Fibroblast of peridontal ligament (primary cell): ENCODE measurements around the gene CRB2.

Source experiments
- DNase-seq: peaks from one replicate; pipeline ENCODE4 v3.0.0-alpha.2; 2010; ENCODE audit errors: extremely low read depth

Gene CRB2

DNA sequence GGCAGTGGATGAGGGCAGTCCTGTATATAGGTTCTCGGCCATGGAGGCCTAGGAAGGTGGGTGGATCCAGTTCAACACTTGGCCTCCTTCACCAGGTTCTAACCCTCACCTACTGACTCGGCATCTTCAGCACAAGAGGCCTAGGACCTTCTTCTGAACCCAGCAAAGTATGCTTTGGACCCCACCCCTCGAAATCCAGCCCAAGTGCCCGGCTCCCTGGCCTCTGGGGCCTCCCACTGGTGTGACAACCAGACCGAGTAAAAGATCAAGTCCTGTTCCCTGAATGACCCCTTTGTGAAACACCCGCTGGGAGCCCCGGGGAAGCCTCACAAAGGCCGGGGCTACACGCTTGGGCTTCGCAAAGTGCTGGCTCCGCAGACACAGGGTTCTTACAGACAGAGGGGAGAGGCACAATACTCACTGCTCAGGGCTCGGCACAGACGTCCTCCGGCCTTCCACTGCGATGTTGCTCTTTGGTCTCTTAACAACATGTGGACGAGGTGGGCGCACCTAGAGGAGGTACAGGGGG, 47.0 kb downstream of the CRB2 start:
- no peak for DNase-seq

DNA sequence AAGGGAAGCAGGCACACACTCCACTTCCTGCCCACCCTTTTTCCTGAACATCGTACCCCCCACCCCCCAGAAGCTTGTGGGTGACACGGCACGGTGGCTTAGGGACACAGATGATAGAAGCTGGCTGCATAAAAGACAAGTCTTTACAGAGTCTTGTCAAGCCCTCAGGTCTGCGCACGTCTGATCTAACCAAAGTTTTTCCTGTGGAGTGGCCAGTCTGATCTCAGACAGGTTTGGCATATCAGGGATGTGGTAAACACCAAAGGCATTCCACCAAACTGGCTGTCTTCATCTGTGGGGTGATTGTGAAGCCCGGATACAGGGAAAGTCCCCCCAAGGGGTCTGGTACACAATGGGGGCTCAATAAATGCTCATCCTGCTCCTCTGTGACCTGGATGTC, 50.0 kb downstream of the CRB2 start:
- no peak for DNase-seq

DNA sequence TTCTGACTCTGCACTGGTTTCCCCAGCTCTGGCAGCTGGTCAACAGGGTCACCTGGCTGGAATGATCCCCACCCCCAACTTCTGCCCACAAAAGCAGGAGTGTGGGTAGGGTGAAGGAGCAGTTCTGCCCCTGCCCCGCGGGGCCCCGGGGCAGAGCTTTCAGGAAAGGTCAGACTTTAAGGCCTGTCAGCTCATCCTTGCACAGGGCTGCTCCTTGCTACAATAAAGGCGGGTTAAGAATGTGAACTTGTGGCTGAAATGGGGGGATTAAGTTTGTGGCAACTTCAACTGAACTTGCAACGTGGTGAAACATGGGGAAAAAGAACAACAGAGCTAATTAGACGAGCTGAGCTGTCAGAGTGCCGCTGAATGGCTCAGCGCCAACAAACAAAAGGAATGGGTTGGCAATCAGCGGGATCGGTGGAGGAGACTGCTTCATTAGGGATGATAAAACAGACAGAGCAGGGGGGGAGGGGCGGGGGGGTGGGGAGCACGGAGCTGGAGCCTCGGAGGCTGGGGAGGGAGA, 50.8 kb downstream of the CRB2 start:
- no peak for DNase-seq

DNA sequence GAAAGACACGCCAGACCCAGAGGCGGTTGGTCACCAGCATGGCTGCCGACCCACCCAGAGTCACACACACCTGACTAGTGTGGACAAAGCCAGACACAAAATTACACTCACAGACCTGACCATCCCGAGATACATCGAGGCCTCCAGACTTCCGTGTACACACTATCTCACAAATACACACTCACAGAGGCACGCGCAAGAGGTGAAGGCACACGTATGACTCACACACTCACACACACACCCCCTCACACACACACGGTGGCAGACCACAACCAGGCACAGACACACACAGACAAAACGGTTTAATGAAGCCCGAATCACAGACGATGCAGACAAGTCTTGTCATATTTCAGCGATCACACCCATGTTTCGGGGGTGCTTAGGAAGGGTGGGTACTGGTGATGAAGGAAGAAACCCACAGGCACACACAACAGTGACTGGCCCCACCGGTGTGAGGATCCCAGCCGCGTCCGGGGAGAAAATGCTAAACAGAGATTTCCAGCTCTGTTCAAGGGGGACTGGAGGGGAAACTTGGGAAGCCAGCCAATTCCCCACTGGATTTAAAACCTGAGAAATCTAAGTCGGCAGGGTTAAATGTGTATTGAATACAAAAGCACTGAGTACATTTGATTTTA, 51.3 kb downstream of the CRB2 start:
- DNase-seq, result no peak

DNA sequence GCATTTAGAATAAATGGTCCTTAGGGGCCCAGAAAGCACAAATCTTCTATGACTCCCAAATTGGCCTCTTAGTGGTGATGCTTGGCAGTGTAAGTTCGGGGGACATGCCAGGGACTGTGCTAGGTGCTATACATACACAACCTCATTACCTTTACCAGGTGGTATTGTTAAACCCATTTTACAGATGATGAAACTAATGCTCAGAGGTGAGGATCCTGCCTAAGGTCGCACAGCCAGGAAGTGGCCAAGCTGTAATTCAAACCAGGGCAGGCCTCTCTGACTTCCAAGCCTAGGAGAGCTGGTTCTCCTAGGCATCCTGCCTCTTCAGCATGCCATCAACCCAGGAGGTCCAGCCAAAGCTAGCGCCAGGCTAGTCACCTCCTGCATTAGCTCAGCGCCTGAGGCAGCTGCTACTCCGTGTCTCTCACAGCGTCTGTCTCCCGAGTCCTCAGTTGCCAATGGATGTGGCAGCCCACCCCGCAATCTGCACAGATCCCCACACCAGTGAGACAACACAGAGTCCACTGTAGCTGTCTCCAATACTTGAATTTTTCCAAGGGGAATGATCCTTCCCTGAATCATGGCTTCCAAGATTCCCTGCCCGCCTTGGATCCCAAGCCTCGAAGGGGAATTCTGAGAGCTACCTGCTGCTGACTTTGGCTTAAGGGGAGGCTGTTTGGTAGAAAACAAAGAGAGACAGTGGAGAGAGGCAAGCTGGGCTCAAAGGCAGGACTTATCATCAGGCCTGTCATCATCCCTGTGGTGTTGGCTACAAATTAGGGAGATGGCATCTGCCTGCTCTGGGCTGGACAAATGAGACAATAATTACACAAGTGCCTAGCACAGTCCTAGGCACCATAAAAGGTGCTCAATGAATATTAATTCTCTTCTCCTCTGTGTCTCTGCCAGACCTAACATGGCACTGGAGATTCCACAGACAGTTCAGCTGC, 52.6 kb downstream of the CRB2 start:
- no peak for DNase-seq

DNA sequence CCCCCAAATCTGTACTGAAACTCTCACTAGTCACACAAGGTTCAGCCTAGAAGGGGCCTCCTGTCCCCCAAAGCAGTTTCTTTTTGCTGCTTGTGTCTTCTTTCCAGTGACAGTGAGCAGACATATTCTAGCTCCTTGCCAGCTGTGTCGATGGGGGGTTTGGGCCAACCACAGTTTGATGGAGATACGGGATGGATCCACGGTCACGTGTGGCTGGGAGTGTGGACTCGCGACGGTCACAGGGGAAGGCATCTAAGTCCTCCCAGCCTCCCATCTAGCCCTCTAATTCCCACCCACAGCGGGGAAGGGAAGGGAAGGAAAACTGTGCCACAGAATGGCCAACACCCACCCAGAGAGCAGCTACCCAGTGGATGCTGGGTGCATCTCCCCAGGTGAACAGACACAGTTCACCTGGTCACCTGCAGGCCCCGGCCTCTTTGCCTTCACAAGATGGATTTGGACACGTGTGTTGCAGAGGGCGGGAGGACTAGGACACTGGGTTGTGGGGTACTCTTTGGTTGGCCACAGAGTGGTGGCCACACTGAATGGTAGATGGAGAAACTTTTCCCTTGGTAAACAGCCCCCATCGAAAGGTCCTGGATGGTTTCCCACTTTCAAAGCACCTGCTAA, 54.4 kb downstream of the CRB2 start:
- DNase-seq, result no peak

DNA sequence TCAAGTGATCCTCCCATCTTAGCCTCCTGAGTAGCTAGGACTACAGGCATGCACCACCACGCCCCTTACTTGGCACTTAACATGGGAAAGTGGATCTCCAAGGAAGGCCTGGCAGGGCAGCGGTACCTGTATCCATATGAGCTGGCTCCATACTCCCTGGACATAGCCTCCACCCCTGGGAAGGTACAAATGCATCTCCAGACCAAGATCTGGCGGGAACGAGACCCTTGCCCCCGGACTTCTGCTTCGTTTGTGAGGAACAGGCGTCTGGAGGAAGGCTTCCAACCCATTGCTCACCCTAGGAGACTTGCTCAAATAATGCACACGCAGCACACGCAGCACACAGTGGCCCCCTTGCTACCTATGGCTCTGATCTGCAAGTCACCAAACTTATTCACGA, 55.2 kb downstream of the CRB2 start:
- no peak for DNase-seq

DNA sequence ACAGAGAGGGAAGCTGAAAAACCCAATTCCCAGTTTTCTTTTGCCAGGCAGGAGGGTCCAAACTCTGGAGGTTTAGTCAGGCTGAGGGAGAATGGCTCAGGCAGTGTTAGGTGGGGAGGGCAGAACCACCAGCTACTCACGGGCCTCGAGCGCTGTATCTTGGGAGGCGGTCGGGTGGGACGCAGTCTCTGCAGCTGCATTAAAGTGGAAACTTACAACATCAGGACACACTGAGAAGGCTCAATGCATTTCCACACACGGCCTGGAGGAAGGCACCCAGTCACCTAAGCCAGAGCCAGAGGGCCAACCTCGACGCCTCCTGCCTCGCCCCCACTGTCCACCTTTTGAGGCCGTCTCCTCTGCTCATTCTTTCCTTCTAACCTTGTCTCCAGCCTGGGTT, 55.6 kb downstream of the CRB2 start:
- DNase-seq, result no peak

DNA sequence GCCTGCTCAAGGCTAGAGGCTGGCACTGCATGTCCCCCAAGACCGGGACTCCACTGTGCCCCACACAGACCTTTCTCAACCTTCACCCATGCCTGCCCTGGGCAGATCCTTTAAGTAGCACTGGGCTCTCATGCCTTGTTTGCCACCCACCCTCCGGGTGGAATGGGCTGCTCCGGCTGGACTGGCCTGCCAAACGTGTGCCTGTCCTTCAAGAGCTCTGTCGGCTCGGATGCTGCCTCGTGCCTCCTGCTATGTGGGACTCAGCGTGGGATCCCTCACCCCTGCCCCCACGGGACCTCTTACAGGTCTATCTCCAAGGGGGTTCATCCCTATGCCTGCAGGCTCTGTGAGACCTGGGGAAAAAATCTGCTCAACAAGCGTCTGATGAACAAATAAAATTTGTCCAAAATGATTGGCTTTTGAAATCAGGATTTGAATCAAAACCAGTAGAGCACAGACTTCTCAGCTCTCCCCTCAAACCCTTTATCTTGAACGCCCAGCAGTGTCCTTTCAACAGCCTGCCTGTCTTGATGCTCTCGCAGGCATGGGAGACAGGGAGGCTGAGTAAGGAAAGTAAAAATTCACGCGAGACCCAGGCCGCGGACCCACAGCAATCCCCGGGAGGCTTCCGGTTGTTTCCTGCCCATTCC, 56.3 kb downstream of the CRB2 start:
- no peak for DNase-seq

DNA sequence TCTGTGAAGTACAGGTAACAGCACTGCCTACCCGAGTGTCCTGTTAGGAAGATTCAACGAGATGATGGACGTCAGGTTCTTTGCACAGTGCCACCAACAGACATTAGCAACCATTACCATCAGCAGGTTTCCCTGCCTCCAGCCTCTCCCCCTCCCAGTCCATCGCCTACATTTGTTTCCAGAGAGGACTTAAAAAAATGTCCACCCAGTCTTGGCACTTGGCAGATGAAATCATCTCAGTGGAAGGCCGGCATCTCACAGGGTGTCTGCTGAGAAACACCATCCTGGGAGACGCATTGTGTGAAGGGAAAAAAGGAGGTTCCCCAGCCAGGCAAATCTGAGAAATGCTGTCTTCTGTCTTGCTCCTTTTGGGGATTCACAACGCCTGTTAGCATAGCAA, 58.2 kb downstream of the CRB2 start:
- DNase-seq, result no peak

DNA sequence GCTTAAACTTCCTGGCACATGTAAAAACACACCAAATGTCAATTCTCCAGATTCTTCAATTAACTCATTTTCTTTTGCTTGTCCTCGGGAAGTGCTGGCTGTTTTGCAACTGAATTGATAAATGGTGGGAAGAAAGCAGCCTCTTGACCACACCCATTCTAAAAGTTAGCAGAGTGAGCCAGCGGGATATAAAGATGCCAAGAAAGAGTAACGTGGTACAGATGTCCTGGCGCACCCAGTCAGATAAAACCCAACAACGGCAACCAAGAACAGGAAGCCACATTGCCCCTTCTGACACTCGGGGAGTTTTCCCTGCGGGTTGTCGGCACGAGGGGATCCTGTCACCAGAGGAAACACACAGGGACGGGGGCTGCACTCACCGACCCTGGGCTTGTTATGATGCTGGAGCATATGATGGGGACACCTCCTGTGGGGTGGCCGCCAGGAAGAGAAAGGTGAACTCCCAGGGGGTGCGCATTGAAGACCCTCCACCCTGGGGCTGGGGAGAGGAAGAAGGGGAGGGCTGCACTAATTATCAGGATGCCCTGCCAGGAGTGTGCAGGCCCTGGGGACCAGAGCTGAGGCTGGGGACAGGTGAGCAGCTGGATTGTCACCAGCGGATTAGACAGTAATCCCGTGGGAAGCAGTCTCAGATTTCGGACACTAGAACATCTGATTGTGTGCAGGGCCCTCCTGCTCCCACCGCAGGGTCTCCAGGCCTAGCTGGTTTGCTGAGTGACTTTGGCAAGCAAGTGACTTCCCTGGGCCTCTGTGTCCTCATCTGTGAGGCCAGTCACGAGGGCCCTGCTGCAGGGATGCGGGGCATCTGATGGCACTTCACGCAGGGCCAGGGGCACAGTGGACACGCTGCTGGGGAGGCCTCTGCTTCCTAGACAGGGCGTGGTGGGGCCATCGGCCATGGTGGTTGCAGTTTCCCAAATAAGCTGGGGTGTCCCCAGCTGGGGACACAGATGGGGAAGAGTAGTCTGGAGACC, 59.2 kb downstream of the CRB2 start:
- no peak for DNase-seq

DNA sequence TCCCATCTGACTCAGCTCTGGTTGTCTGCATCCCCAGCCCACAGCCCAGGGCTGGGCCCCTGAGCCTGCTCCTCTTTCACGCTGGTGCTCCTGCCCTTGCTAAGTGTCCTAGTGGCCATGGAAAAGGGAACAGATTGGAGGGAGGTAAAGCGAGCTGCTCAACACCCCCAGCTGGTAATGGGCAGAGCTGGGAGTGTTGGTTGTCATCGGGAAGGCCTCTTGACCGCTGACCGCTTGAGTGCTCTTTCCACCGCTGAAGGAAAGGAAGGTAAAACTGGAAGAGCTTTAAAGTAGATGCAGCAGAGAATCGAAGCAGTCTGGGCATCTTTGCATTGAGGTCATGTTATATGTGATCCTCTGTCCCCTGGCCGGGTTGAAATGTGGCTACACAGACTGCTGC, 60.2 kb downstream of the CRB2 start:
- no peak for DNase-seq

DNA sequence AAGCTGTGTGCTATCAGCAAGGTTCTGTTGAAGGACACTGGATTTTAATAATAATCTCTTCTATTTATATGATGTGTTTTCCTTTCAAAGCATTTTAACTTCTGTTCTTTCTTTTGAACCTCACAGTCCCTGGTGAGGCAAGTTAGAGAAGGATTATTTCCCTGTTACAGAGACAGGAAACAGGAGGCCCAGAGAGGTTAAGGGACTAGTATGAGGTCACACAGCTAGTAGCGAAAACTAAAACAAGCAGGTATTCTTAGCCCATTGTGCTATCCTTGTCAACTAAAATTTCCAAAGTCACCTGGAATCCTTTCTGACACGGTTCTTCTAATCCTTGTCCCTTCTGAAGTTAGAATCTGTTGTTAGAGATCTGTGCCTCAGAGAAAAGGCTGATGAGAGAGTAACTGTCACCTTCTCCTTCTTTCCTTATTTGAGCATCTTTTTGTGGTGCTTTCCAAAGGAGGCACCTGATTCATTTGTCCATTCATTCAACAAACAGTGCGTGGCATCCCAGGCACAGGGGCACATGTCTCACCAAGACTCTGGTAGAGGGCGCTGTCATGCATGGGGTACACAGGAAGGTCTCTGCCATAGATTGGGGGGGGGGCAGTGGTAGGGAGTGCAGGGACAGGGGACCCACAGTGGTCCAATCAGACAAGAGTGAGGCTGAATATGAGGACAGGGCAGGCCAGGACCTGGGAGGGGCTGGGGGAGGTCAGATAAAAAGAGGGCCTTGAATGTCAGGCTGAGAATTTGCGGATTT, 61.5 kb downstream of the CRB2 start:
- no peak for DNase-seq

DNA sequence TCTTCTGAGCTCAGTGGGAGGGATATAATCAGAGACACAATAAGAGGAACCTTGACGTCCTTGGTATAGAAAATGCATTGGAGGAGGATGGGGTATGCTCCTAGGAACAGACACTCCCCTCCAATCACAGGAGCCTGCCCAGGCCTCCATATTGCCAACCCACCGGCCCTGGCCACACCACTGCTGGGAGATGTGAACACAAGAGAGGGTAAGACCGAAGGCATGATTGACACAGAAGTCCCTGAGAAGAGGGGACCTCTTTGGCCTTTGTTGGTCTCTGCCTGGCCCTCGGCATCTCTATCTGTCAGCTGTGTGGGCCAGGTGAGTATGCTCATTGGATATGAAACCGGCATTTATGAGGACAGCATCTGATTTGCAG, 62.0 kb downstream of the CRB2 start:
- DNase-seq, result no peak

DNA sequence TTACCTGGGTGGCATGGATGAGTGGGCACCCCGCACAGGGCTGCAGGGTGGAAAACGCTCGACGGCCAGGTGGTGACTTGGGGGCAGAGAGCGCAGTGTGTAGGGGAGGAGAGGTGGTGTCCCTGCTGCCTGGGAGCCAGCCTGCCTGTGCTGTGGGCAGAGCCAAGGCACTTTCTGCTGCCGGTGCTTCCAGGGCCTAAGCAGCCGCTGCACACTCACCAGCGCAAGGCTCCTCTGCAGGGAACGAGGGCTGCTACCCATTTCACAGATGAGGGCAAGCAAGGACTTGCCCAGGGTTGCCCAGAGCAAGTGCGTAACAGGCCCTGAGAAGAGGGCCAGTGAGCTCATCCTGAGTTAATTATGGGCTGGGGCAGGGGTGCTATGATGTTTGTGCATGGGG, 62.5 kb downstream of the CRB2 start:
- no peak for DNase-seq

DNA sequence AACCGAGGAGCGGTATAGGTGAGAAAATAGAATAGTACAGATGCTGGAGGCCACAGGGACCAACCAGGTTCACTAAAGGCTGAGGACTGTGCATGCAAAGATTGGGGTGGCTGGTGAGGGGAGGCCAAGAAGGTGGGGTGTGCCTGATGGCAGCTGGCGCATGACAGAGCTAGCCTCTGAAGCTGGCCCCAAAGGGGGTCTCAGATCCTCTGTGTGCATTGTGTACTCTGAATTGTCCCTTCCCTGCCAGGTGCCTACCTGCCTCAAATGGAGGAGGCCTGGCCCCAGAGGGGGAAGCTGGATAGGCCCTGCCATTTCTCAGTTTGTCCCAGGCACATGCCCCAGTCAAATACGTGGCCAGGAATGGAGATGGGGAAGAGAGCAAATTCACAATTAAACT, 63.1 kb downstream of the CRB2 start:
- DNase-seq, result no peak

DNA sequence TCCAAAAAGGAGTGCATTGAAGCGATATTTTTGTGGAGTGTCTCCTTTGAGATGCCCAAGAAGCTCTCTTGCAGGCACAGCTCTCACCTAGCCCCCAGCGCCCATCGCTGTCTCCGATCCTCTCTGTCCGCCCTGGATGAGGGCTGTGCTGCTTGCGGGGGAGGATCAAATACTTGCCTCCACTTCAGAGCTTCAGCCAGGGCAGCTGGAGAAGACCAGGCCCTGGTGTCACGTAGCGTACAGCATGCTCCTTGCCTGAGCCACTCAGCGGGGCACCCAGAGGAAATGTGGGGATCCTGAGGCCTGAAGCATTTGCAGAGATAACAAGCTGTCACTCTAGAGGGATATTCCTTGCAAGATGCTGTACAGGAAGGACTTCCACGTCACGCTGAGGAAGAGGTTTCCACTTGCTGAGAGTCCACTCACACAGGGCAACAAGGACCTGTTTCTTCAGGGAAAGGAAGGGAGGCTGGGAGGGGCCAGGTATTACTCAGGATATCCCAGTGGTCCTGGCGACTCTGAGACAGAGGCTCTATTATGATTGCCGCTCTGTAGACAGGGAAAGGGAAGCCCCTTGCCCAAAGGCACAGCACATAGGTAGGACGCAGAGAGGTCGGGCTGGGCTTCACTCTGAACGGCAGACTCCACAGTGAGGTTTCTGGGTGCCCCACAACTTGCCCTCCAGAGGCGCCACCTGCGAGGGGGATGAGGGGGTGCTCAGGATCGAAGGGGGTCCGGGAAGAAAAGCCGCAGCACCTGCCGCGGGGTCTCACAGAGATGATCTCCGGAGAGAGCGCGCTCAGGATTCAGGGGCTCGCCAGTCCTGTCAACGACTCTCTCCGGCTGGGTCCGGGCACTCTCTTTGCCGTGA, 64.0 kb downstream of the CRB2 start:
- DNase-seq, result no peak

DNA sequence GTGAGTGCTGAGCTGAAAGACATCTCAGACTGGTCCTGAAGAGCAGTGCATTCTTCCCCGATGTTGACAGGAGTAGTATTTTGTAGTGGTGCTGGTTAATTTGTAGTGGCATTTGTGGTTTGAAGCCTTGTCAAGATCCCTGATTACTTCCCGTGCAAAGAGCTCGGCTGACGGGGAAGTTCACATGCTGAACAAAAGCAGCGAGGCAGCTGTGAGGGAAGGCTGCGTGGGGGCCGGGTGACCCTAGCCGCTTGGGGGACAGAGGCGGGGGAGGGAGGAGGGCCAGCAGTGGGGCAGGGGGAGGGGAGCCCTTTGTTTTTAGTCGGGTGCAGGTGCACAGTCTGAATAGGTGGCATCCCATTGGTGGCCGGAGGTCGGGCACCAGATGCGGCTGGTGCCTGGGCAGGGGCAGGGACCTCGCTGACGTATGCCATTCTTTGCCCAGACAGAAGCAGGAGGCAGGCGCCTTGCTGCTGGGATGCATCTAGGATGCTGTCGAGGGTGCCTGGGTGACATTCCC, 64.7 kb downstream of the CRB2 start:
- no peak for DNase-seq

DNA sequence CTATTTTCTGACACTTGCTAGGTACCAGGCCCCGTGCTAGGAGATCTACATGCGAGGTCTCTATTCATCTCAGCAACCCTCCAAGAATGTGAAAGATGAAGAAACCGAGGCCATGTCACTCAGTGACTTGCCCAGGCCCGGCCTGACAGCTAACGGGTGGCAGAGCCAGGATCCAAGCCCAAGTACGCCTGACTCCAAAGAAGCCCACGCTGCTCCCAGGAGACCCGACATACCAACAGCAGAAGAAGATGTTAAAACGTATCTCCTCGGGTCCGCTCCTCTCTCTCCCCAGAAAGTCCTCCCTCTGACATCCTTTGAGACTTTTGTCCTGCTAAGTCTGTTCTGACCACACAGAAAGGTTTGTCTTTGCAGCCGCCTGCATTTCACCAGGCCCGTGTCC, 65.2 kb downstream of the CRB2 start:
- DNase-seq, result no peak
